CD4-positive, alpha-beta T cell treated with Interleukin-12 subunit alpha and Interleukin-12 subunit beta, for 1 hour (primary cell): ENCODE data around the gene TRAPPC2L.
"Not testable (repeated sequence)": the region's sequence is repeated elsewhere in the genome, so short reads cannot be mapped to it uniquely, and the experiment has no call there.

Experiments used
- DNase-seq: peaks from one replicate; pipeline ENCODE4 v3.0.0-alpha.2; 2020

TRAPPC2L gene

GRCh38 chr16:88819126-88819525 lies 37.8 kb upstream of the TRAPPC2L start:
- no peak for DNase-seq

DNA sequence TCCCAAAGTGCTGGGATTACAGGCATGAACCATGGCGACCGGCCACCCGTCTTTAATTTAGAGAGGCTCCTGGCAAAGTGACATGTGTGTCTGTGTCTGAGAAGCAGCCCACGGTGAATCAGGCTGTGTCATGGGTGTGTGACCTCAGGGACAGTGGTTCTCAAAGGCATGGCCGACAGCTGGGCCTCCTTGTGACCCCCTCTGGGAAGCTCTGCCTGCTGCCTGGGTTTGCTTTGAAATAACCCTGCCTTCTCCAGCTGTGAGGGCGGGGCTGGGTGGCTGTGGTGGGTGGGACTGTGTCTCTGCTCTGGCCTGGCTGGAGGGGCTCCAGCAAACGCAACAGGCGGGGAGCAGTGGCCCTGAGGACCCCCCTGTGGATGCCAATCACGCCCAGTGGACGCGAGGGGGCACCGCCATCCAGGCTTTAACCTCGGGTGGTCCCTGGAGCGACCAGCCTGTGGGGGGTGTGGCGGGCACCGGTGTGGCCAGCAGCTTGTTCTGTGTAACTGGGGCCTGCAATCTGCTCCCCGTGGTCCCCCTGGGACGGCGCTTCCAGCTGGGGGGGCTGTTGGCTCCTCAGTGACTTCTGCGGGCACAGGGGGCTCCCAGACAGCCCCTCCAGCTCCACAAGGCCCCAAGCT lies 36.4 kb upstream of the TRAPPC2L start:
- DNase-seq, result no peak

- no peak for DNase-seq
These were observed 35.6 kb upstream of the TRAPPC2L start for GRCh38 chr16:88821168-88821850.

- DNase-seq, result no peak
These were observed 34.5 kb upstream of the TRAPPC2L start for GRCh38 chr16:88822281-88823040.

DNA sequence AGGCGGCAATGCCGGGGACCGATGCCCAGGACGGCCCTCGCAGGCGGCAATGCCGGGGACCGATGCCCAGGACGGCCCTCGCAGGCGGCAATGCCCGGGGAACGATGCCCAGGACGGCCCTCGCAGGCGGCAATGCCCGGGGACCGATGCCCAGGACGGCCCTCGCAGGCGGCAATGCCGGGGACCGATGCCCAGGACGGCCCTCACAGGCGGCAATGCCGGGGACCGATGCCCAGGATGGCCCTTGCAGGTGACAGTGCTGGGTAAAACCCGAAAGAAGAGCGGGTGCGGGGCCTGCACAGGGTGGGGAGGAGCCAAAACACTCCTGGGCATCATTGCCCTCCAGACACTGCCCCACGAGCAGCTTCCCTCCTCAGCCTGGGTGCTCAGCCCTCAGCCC lies 33.3 kb upstream of the TRAPPC2L start:
- not testable (repeated sequence) for DNase-seq

DNA sequence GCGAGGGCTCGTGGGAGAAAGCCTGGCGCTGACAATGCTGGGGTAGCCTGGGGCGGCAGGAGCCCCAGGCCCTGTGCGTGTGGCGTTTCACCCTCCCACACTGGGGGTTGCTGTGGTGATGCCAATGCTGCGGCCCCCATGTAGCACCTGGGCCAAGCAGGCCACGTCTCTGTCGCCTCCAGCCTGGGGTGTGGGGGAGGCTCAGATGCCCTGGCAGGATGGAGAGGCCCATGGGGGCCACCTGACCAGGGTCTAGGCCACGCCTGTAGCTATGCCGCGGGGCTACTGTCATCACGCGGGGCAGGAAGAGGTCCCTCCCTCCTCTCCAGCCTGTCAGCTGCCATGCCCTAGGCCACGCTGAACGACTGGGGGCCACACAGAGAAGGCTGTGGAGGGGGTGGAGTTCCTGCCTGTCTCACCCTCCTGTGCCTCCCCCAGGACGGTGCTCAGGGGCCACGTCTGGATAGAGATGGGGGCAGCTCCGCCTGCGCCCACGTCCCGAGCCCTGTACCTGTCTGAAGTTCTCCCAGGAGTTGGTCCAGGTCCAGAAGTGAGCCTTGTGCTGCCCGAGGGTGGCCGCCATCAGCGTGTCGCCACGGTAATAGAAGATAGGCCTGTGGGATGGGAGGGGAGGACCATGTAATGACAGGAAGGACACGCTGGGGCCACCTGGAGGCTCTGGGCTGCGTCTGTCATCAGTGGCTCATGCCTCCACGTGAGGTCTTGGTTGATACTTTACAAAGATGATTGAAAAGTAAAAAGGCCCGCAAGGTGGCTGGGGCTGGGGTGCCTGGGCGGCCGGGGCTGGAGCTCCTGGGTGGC lies 32.5 kb upstream of the TRAPPC2L start:
- no peak for DNase-seq

DNA sequence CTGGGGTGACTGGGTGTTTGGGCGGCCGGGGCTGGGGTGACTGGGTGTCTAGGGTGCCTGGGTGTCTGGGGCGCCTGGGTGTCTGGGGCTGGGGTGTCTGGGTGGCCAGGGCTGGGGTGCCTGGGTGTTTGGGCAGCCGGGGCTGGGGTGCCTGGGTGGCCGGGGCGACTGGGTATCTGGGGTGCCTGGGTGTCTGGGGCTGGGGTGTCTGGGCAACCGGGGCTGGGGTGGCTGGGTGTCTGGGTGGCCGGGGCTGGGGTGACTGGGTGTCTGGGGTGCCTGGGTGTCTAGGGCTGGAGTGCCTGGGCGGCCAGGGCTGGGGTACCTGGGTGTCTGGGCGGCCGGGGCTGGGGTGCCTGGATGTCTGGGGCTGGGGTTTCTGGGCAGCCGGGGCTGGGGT lies 31.8 kb upstream of the TRAPPC2L start:
- DNase-seq, result no peak

DNA sequence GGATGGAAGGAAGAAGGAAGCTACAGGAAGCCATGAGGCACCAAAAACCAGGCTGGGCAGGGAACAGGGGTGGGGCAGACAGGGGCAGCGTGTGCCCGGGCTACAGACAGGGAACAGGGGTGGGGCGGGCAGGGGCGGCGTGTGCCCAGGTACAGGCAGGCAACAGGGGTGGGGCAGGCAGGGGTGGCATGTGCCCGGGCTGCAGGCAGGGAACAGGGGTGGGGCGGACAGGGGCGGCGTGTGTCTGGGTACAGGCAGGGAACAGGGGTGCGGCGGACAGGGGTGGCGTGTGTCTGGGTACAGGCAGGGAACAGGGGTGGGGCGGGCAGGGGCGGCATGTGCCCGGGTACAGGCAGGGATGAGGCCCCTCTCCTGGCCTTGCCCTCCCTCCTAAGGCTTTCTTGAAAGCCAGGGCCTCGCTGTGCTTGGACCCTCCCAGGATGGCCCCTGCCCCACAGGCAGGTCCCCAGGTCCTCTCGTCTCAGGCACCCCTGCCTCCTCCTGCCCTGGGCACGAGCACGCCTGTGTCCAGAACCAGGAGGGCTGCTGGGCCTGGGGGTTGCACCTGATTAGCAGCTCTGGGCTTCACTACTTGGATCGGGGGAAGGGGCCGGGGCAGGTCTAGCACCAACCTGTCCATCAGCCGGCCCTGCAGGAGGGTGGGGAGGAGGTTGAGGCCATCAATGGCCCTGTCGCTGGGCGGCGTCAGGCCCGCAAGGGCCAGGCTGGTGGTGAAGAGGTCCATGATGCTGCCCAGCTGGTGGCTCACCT lies 30.7 kb upstream of the TRAPPC2L start:
- DNase-seq, result no peak

GRCh38 chr16:88827727-88828126 lies 29.2 kb upstream of the TRAPPC2L start:
- DNase-seq, result no peak

- no peak for DNase-seq
These were observed 28.2 kb upstream of the TRAPPC2L start for GRCh38 chr16:88828711-88829110.

GRCh38 chr16:88830258-88830657 lies 26.7 kb upstream of the TRAPPC2L start:
- no peak for DNase-seq

DNA sequence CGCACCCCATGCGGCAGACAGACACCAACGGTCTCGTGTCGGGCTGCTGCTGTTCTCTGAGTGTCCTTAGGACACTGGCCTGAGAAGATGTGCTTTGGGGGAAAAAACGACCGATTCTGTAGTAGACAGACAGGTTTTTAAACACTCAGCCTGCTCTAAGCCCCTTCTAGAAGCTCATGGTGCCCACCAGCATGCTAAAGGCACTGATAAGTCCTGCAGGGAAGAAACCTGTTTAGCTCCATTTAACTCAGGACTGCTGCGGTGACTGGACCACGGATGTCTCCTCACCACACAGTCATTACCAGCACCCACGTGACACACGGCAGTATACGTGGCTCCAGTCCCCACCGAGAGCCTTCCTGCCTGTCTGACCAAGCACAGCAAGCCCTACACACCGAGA lies 26.1 kb upstream of the TRAPPC2L start:
- no peak for DNase-seq

GRCh38 chr16:88831838-88832237 lies 25.1 kb upstream of the TRAPPC2L start:
- DNase-seq, result no peak

DNA sequence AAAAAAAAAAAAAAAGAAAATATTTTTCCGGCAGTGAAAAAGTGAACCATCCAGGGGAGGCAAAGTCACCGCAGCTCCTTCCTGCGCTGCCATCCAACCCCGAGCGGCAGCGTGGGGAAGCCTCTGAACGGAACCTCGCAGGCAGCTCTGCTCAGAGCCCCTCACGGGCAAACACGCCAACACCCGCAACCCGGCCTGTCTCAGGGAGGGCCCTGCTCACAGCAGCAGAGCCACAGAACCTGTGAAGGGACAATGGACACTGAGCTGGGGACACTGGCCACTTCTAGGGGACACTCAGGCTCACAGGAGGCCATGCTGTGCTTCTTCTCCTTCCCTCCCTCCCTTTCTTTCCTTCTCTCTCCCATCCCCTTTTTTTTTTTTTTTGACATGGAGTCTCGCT lies 23.8 kb upstream of the TRAPPC2L start:
- DNase-seq, result no peak

DNA sequence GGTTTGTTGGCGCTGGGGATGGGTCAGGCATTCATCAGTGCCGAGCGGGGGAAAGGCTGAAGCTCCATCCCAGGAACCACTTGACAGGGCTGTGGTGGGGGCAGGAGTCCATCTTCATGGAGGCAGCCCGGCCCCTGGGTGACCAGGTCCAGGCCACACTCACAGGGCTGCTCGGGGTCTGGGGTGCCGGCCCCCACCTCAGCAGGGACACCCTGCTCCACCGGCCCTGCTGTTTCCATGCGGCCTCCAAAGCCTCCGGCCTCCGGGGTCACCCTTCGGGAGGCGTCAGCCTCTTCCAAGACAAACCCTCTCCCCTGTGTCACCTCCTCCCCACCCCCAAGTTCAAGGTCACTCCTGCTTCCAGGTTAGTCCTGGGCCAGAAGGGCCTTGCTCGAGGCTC lies 22.3 kb upstream of the TRAPPC2L start:
- DNase-seq, result no peak

DNA sequence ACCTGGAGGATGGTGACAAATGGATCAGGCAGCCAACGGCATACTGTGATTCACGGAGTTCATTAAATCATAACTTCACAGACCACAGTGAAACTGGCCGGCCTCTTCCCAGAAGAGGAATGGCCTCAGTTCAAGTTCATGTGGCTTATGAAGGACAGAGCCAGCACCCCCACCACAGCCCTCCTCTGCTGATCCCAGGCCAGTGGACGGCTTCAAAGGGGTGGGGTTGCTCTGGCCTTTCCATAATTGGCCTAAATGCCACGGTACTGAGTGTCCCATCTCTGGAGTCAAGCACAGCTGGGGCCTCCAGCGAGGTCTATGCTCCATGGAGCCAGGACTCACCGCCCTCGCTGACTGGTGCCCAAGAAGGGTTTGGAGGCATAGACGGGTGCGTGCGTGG lies 21.5 kb upstream of the TRAPPC2L start:
- no peak for DNase-seq

GRCh38 chr16:88835818-88836217 lies 21.1 kb upstream of the TRAPPC2L start:
- DNase-seq, result no peak

GRCh38 chr16:88836791-88837190 lies 20.1 kb upstream of the TRAPPC2L start:
- DNase-seq, result no peak

GRCh38 chr16:88837806-88838205 lies 19.1 kb upstream of the TRAPPC2L start:
- DNase-seq, result no peak

GRCh38 chr16:88838566-88838965 lies 18.4 kb upstream of the TRAPPC2L start:
- DNase-seq, result no peak

DNA sequence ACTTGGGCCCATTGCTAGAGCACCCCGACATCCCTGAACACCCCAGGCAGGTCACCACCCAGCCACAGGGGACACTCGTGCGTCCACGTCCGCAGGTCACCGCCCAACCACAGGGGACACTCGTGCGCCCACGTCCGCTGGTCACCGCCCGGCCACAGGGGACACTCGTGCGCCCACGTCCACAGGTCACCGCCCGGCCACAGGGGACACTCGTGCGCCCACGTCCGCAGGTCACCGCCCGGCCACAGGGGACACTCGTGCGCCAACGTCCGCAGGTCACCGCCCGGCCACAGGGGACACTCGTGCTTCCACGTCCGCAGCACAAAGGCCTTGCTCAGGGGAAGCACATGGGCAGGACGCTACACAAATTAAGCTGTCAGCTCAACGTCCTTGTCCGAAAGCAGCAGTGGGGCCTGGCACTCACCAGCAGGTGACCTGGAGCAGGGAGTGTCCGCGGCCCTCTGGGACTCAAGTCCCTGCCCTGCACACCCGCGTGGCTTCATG lies 17.8 kb upstream of the TRAPPC2L start:
- no peak for DNase-seq
